ENCODE data around the gene SRRM3.

GRCh38 chr7:76267894-76268183, 66.1 kb downstream of the SRRM3 start:
- TF ChIP-seq CTCF (IDR thresholded peaks at IDR 0.05) (no peak), POLR2A (IDR thresholded peaks at IDR 0.05) (no peak)
